WI38 (cell line): ENCODE data around the gene BASP1.
"Not testable (repeated sequence)": the region's sequence is repeated elsewhere in the genome, so short reads cannot be mapped to it uniquely, and the experiment has no call there.

ENCODE experiments used
- H3K4me3 ChIP-seq: 2 replicates; pipeline ENCODE4 v1.5.1; 2011; ENCODE audit warnings: low read depth, mild to moderate bottlenecking, control low read depth, low read length
- TF ChIP-seq, protein P1 (sequence below): IDR thresholded peaks from 2 replicates; pipeline ENCODE4 v1.5.1; 2012; ENCODE audit warnings: low read depth, mild to moderate bottlenecking, control low read depth, low read length

Gene BASP1

DNA sequence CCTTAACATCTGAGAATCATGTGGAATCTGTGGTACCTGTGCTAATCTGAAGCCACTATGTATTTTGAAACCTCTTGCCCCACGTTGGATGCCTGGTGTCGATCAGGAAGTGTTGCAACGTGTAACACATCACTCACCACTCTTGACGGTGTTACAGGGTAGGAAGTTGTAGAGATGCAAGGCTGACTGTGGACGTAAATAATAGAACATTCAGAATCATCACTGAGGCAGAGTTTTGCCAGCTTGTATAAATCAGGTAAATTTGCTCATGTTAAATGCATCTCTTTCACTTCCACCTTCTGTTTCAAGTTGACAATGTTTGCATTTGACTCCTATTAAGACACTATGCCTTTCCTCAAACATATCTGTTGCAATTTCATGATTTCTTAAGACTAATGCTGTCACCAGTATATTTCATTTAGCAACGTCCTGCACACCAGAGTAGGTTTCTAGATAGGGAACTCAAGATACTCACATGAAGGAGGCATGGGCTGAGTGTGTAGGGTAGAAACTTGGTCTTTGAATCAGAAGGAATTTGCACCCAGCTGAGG is 38.1 kb downstream of the BASP1 start:
- TF ChIP-seq, protein P1, sequence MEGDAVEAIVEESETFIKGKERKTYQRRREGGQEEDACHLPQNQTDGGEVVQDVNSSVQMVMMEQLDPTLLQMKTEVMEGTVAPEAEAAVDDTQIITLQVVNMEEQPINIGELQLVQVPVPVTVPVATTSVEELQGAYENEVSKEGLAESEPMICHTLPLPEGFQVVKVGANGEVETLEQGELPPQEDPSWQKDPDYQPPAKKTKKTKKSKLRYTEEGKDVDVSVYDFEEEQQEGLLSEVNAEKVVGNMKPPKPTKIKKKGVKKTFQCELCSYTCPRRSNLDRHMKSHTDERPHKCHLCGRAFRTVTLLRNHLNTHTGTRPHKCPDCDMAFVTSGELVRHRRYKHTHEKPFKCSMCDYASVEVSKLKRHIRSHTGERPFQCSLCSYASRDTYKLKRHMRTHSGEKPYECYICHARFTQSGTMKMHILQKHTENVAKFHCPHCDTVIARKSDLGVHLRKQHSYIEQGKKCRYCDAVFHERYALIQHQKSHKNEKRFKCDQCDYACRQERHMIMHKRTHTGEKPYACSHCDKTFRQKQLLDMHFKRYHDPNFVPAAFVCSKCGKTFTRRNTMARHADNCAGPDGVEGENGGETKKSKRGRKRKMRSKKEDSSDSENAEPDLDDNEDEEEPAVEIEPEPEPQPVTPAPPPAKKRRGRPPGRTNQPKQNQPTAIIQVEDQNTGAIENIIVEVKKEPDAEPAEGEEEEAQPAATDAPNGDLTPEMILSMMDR, result no peak
- H3K4me3 ChIP-seq, result no peak overlapping the region

DNA sequence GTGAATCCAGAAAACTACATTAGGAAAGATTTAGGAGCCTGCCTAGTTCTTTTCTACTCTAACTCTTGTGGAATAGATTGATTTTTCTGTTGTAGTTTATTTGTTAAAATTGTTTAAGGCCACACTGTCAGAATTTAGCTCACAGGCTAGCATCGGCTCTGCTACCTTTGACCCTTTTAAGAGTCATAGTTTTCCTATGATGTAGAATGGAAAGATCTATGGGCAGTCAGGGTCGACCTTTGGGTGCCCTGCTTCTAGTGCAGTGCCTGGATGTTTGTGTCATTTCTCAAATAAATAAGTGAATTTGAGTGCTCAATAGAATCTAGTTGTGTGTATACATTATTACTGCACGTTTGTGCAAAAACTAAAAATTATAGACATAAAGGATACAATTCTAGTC is 38.7 kb downstream of the BASP1 start:
- no peak overlapping the region for H3K4me3 ChIP-seq
- TF ChIP-seq, protein P1, result no peak

DNA sequence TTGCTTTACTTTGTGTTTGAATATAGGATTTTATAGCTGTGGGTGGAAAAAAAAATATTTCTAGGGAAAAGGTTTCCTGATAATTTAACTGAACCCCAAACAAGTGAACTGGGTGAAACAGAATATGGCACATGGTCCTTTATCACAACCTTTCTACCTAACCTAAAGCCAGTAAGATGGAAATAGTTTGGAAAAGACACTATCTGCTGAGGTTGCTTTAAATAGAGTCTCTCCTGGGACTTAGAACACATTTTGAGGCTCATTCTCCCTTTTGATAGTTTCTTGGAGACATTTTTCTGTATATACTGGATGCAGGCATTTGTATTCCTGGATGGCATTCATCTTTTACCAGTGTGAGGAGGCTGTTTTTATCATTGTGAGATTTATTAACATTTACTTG is 39.4 kb downstream of the BASP1 start:
- H3K4me3 ChIP-seq, result no peak overlapping the region
- TF ChIP-seq, protein P1, result no peak

DNA sequence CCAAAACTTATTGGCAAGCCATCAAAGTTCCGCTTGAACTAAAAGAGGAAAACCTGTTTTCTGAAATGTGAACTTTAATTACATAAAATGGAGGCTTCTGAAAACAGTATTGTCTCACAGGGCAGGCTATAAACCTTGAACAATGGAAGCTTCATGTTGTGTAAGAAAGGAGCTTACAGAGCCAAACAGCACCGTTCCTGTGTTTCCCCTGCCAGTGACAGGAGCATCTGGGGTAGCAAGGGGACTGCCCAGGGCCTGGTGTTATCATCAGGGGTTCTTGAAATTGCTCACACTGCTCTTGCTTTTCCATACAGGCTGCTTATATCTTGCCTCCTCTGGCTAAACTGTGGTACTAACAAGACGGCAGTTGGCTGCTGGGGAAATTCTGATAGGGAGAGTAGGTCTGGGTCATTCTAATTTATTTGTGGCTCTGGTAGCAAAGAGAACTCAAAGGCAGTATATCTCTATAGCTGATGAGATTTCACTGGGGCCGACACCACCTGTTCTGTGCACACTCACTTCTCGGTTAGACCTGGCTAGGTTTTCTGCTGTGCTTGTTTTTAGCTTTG is 40.4 kb downstream of the BASP1 start:
- TF ChIP-seq, protein P1, result no peak
- H3K4me3 ChIP-seq, result no peak overlapping the region

DNA sequence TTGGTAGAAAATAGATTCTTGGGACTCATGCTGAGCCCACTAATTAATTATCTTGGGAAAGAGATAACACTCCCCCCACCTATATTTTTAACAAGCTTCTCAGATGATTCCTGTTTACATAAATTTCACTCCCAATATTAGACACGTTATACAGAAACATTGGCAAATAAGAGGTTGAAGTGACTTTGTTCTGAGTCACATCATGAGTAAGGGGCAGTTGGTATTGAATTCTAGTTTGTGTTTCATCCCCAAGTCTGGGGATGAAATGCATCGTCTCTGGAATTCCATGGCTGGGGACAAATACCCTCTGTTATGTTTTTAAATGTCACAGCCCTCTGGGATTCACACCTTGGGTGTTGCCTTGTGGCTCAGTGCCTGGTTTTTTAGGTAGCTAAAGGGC is 41.0 kb downstream of the BASP1 start:
- H3K4me3 ChIP-seq, result no peak overlapping the region
- TF ChIP-seq, protein P1, result no peak

DNA sequence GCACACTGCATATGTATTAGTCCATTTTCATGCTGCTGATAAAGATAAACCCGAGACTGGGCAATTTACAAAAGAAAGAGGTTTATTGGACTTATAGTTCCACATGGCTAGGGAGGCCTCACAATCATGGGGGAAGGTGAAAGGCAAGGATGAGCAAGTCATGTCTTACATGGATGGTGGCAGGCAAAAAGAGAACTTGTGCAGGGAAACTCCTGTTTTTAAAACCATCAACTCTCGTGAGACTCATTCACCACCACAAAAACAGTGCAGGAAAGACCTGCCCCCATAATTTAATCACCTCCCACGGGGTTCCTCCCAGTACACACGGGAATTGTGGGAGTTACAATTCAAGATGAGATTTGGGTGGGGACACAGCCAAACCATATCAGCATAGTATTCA is 41.6 kb downstream of the BASP1 start:
- H3K4me3 ChIP-seq, result not testable (repeated sequence)

DNA sequence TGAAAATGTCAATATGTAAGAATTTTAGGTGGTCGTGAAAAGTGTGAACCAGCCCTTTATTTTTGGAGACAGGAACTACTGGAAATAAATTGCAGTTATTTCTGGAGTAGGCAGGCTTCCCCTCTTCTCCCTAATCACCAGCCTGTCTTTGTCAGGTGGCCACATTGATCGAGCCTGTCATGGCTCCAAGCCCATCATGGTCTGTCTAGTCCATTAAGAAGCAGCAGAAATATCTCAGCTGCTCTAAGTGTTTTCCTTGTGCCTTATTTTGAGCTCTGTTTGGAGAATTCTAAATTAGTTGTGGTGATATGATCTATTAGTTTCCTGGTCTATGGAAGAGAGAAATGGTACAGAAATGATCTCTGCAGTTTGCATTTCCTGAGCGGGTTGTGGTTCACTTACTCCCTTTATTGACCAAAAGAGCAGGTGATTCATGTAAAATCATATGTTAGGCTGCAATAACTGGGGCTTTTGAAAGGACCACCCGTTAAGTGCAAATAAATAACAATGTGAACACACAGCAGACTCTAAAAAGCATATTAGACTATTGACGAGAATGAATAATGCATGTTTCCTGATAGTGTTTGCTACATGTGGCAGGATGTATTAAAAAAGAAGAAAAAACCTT is 42.3 kb downstream of the BASP1 start:
- H3K4me3 ChIP-seq, result no peak overlapping the region
- TF ChIP-seq, protein P1, result no peak
